ENCODE data around the gene SNRPB.

The SNRPB gene

DNA sequence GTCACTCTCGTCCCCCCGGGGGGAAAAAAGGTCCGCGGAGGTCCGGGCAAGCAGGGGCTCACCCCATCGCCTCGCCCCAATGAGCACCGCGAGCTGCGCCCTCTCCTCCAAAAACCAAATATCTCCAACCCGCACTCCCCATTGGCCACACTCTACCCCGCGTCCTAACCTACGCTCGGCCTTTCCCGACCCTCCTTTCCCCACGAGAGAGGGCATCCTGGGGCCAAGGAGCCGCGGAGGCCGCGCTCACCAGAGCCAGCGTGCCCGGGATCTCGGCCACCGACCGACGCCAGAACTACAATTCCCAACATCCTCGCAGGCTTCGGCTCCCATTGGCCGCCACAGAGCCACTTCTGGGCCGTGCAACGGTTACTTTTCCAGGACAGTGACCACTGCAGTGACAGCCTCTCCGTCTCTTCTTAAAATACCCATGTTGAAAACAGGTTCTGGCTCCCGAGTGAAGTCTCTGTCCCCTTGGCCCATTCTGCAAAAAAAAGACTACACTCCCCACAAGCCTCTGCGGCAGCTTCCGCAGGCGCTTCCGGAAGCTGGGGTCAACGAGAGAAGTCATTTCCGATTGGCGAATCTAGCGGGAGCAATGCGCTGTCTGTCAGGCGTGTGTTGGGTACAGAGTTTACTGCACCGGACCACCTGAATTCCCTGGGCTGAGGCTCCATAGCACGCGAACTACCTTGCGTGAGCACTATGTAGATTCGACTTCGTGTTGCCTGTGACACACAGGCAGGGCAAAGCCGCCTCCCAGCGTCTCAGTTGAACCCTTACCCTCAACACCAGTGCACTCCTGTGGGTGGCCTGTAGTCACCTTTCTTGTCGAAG lies 38.3 kb upstream of the SNRPB start, which contains the start of gene ZNF343 (continued):
- TF ChIP-seq ZNF157 (tag by site-specific recombination; IDR thresholded peaks at IDR 0.05): no peak
- no peak for TF ChIP-seq REPIN1 (tag by site-specific recombination; IDR thresholded peaks at IDR 0.05; ENCODE audit: low read depth)
- TF ChIP-seq, protein P1, sequence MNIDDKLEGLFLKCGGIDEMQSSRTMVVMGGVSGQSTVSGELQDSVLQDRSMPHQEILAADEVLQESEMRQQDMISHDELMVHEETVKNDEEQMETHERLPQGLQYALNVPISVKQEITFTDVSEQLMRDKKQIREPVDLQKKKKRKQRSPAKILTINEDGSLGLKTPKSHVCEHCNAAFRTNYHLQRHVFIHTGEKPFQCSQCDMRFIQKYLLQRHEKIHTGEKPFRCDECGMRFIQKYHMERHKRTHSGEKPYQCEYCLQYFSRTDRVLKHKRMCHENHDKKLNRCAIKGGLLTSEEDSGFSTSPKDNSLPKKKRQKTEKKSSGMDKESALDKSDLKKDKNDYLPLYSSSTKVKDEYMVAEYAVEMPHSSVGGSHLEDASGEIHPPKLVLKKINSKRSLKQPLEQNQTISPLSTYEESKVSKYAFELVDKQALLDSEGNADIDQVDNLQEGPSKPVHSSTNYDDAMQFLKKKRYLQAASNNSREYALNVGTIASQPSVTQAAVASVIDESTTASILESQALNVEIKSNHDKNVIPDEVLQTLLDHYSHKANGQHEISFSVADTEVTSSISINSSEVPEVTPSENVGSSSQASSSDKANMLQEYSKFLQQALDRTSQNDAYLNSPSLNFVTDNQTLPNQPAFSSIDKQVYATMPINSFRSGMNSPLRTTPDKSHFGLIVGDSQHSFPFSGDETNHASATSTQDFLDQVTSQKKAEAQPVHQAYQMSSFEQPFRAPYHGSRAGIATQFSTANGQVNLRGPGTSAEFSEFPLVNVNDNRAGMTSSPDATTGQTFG (tag by site-specific recombination; IDR thresholded peaks at IDR 0.05; ENCODE audit: borderline replicate concordance): no peak
- TF ChIP-seq ZNF169 (tag by site-specific recombination; IDR thresholded peaks at IDR 0.05): no peak
- no peak for TF ChIP-seq EGR2 (tag by site-specific recombination; IDR thresholded peaks at IDR 0.05; ENCODE audit: low read depth)
- TF ChIP-seq, protein P2, sequence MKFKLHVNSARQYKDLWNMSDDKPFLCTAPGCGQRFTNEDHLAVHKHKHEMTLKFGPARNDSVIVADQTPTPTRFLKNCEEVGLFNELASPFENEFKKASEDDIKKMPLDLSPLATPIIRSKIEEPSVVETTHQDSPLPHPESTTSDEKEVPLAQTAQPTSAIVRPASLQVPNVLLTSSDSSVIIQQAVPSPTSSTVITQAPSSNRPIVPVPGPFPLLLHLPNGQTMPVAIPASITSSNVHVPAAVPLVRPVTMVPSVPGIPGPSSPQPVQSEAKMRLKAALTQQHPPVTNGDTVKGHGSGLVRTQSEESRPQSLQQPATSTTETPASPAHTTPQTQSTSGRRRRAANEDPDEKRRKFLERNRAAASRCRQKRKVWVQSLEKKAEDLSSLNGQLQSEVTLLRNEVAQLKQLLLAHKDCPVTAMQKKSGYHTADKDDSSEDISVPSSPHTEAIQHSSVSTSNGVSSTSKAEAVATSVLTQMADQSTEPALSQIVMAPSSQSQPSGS (tag by site-specific recombination; IDR thresholded peaks at IDR 0.05; ENCODE audit: low read depth): no peak
- TF ChIP-seq YY2 (tag by site-specific recombination; IDR thresholded peaks at IDR 0.05): peak; percentile 53; the same call in 1 of the 2 replicates
- no peak for TF ChIP-seq ZNF623 (tag by site-specific recombination; IDR thresholded peaks at IDR 0.05)
- TF ChIP-seq, protein P3, sequence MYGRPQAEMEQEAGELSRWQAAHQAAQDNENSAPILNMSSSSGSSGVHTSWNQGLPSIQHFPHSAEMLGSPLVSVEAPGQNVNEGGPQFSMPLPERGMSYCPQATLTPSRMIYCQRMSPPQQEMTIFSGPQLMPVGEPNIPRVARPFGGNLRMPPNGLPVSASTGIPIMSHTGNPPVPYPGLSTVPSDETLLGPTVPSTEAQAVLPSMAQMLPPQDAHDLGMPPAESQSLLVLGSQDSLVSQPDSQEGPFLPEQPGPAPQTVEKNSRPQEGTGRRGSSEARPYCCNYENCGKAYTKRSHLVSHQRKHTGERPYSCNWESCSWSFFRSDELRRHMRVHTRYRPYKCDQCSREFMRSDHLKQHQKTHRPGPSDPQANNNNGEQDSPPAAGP (tag by site-specific recombination; IDR thresholded peaks at IDR 0.05): no peak
- TF ChIP-seq ZNF426 (tag by site-specific recombination; IDR thresholded peaks at IDR 0.05): no peak
- TF ChIP-seq, protein P4, sequence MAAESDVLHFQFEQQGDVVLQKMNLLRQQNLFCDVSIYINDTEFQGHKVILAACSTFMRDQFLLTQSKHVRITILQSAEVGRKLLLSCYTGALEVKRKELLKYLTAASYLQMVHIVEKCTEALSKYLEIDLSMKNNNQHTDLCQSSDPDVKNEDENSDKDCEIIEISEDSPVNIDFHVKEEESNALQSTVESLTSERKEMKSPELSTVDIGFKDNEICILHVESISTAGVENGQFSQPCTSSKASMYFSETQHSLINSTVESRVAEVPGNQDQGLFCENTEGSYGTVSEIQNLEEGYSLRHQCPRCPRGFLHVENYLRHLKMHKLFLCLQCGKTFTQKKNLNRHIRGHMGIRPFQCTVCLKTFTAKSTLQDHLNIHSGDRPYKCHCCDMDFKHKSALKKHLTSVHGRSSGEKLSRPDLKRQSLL (tag by site-specific recombination; IDR thresholded peaks at IDR 0.05): no peak
- TF ChIP-seq ZFP41 (tag by site-specific recombination; IDR thresholded peaks at IDR 0.05; ENCODE audit: borderline replicate concordance): no peak
- TF ChIP-seq ZNF133 (tag by site-specific recombination; IDR thresholded peaks at IDR 0.05): no peak
- TF ChIP-seq WT1 (tag by site-specific recombination; IDR thresholded peaks at IDR 0.05): no peak
- TF ChIP-seq ZNF658 (tag by site-specific recombination; IDR thresholded peaks at IDR 0.05): no peak
- TF ChIP-seq ZNF24 (tag by site-specific recombination; IDR thresholded peaks at IDR 0.05): no peak
- no peak for TF ChIP-seq TCF7L2 (IDR thresholded peaks at IDR 0.05; ENCODE audit: borderline replicate concordance, low read depth, low read length)
- TF ChIP-seq ZNF10 (tag by site-specific recombination; IDR thresholded peaks at IDR 0.05): no peak
- TF ChIP-seq, protein P5, sequence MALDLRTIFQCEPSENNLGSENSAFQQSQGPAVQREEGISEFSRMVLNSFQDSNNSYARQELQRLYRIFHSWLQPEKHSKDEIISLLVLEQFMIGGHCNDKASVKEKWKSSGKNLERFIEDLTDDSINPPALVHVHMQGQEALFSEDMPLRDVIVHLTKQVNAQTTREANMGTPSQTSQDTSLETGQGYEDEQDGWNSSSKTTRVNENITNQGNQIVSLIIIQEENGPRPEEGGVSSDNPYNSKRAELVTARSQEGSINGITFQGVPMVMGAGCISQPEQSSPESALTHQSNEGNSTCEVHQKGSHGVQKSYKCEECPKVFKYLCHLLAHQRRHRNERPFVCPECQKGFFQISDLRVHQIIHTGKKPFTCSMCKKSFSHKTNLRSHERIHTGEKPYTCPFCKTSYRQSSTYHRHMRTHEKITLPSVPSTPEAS (tag by site-specific recombination; IDR thresholded peaks at IDR 0.05): no peak
- no peak for TF ChIP-seq ZNF121 (tag by site-specific recombination; IDR thresholded peaks at IDR 0.05)
- TF ChIP-seq ZNF239 (tag by site-specific recombination; IDR thresholded peaks at IDR 0.05): no peak
- TF ChIP-seq, protein P6, sequence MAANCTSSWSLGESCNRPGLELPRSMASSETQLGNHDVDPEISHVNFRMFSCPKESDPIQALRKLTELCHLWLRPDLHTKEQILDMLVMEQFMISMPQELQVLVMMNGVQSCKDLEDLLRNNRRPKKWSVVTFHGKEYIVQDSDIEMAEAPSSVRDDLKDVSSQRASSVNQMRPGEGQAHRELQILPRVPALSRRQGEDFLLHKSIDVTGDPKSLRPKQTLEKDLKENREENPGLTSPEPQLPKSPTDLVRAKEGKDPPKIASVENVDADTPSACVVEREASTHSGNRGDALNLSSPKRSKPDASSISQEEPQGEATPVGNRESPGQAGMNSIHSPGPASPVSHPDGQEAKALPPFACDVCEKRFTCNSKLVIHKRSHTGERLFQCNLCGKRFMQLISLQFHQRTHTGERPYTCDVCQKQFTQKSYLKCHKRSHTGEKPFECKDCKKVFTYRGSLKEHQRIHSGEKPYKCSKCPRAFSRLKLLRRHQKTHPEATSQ (tag by site-specific recombination; IDR thresholded peaks at IDR 0.05): no peak
- TF ChIP-seq ZNF510 (tag by site-specific recombination; IDR thresholded peaks at IDR 0.05; ENCODE audit: insufficient replicate concordance): no peak
- no peak for TF ChIP-seq ZNF777 (tag by site-specific recombination; IDR thresholded peaks at IDR 0.05; ENCODE audit: borderline replicate concordance)
- TF ChIP-seq ZNF274 (IDR thresholded peaks at IDR 0.05; ENCODE audit: low read length): no peak
- no peak for TF ChIP-seq ZNF274 (tag by site-specific recombination; IDR thresholded peaks at IDR 0.05; ENCODE audit: borderline replicate concordance)
- TF ChIP-seq, protein P7, sequence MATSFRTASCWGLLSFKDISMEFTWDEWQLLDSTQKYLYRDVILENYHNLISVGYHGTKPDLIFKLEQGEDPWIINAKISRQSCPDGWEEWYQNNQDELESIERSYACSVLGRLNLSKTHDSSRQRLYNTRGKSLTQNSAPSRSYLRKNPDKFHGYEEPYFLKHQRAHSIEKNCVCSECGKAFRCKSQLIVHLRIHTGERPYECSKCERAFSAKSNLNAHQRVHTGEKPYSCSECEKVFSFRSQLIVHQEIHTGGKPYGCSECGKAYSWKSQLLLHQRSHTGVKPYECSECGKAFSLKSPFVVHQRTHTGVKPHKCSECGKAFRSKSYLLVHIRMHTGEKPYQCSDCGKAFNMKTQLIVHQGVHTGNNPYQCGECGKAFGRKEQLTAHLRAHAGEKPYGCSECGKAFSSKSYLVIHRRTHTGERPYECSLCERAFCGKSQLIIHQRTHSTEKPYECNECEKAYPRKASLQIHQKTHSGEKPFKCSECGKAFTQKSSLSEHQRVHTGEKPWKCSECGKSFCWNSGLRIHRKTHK (tag by site-specific recombination; IDR thresholded peaks at IDR 0.05): no peak
- TF ChIP-seq ZNF768 (tag by site-specific recombination; IDR thresholded peaks at IDR 0.05): no peak
- TF ChIP-seq ZNF423 (tag by site-specific recombination; IDR thresholded peaks at IDR 0.05): no peak
- TF ChIP-seq SALL2 (tag by site-specific recombination; IDR thresholded peaks at IDR 0.05; ENCODE audit: borderline replicate concordance): no peak

Data from HEK293 (cell line).